ENCODE results near the gene UXS1. TPM values are rescaled to one million over a fixed set of nuclear protein-coding genes. Genes with fewer than 3 reads are reported as not detected.

The UXS1 gene
- total and polyA plus RNA-seq, 2 donors (not counting 3 experiments of a cell fraction or from before 2014, with no cell fraction given): 34.2 to 43.2 TPM

DNA sequence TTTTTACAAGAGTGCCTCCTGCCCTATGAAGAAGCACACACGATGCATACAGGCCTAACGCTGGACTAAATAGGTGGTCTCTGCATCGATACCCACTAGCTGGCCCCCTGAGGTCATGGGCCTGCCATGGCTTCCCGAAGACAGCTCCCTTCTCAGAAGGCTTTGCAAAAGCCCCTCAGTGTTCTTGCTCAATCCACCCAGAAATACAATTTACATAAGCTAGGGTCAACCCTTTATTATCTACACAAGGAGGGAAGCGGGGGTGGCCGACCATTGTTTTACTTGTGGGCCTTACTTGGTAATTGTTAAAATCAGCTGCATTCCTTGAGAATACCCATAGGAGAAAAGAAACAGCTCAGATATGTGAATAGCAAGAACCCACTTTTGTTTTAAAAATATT is 28.5 kb downstream of the UXS1 start:
- Histone ChIP-seq H3K79me2 (ENCODE audit: control insufficient read depth, insufficient read depth, low read length) (peaks cover 3% of the 10 kb centered on the region), H3K27ac (ENCODE audit: insufficient read depth, low read depth, low read length) (no peak overlapping the region), H2AFZ (ENCODE audit: low read depth, low read length) (no peak overlapping the region), H3K36me3 (ENCODE audit: control insufficient read depth in 2 of 2, extremely low read depth in 1 of 2, insufficient read depth in 2 of 2, low read length in 2 of 2) (no peaks in the 10 kb centered on the region), H3K27me3 (ENCODE audit: control insufficient read depth in 2 of 2, insufficient read depth in 2 of 2, low read length in 2 of 2) (no peaks in the 10 kb centered on the region), H3K9me3 (replicated peaks; ENCODE audit: control insufficient read depth, insufficient read depth, low read length) (no peaks in the 10 kb centered on the region), H3K4me1 (ENCODE audit: control insufficient read depth, extremely low read depth, insufficient read depth, low read length) (no peaks in the 10 kb centered on the region), H3K9me1 (replicated peaks; ENCODE audit: control insufficient read depth, extremely low read depth, insufficient read depth, low read length) (no peaks in the 10 kb centered on the region), H3K9ac (replicated peaks; ENCODE audit: extremely low read depth, insufficient read depth, low read length) (no peak overlapping the region), H3K4me3 (replicated peaks in 1 of 3; ENCODE audit: insufficient read depth in 1 of 3, low read depth in 1 of 3, low read length in 3 of 3) (no peak overlapping the region), H3K4me2 (ENCODE audit: insufficient read depth, low read length) (no peak overlapping the region), H4K20me1 (replicated peaks; ENCODE audit: control insufficient read depth, extremely low read depth, insufficient read depth, low read length) (no peaks in the 10 kb centered on the region)
- TF ChIP-seq EZH2 (IDR thresholded peaks at IDR 0.05; ENCODE audit: borderline replicate concordance, low read depth, low read length, severe bottlenecking) (no peak), POLR2AphosphoS5 (IDR thresholded peaks at IDR 0.05; ENCODE audit: insufficient read depth, low read depth, low read length) (no peak), POLR2A (IDR thresholded peaks at IDR 0.05; ENCODE audit: low read depth, low read length) (no peak), FOS (IDR thresholded peaks at IDR 0.05; ENCODE audit: borderline replicate concordance, insufficient read depth, low read length) (no peak), GATA2 (IDR thresholded peaks at IDR 0.05; ENCODE audit: insufficient read depth, insufficient read length, low read depth, low read length) (no peak), MYC (IDR thresholded peaks at IDR 0.05; ENCODE audit: low read depth, low read length) (no peak), JUN (IDR thresholded peaks at IDR 0.05; ENCODE audit: borderline replicate concordance, insufficient read depth, insufficient read length, low read depth) (no peak)
- TF ChIP-seq, protein P1, sequence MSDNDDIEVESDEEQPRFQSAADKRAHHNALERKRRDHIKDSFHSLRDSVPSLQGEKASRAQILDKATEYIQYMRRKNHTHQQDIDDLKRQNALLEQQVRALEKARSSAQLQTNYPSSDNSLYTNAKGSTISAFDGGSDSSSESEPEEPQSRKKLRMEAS (IDR thresholded peaks at IDR 0.05; ENCODE audit: insufficient read depth, insufficient read length): no peak
- TF ChIP-seq, protein P2, sequence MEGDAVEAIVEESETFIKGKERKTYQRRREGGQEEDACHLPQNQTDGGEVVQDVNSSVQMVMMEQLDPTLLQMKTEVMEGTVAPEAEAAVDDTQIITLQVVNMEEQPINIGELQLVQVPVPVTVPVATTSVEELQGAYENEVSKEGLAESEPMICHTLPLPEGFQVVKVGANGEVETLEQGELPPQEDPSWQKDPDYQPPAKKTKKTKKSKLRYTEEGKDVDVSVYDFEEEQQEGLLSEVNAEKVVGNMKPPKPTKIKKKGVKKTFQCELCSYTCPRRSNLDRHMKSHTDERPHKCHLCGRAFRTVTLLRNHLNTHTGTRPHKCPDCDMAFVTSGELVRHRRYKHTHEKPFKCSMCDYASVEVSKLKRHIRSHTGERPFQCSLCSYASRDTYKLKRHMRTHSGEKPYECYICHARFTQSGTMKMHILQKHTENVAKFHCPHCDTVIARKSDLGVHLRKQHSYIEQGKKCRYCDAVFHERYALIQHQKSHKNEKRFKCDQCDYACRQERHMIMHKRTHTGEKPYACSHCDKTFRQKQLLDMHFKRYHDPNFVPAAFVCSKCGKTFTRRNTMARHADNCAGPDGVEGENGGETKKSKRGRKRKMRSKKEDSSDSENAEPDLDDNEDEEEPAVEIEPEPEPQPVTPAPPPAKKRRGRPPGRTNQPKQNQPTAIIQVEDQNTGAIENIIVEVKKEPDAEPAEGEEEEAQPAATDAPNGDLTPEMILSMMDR (IDR thresholded peaks at IDR 0.05; ENCODE audit: extremely low read depth in 1 of 2, insufficient read depth in 1 of 2, low read depth in 1 of 2, low read length in 2 of 2): no peak
- intact Hi-C loops (cut with micrococcal nuclease): no loop called here
- no peak for DNase-seq (ENCODE audit: low read depth, low spot score)
- ChIA-PET POLR2A (no interaction called here), CTCF (interaction anchor here (1.1 kb wide), 1 partner anchor 24 kb away, joined by 3 read pairs; no protein-coding TSS in a partner anchor)
- dilution Hi-C loops (cut with MboI; ENCODE audit: extremely low pct_ligation_motif_present, low sequenced_read_pairs): no loop called here
- BruUV-seq (replicated peaks): no TSS peak
- FAIRE-seq: no peak
